ENCODE data around the gene C19orf33. TPM values are rescaled to one million over a fixed set of nuclear protein-coding genes. Genes with fewer than 3 reads are reported as not detected.

C19orf33 gene
- total and polyA plus RNA-seq, 12 donors = 0.88 to 46.2 (median 3.2) TPM; not detected in 3

GRCh38 chr19:38263689-38264485, 40.2 kb upstream of the C19orf33 start:
- Histone ChIP-seq H3K27ac (peak overlapping the region in 4 of 5 donors; percentile 23 to 93 (median 72)), H3K27me3 (no peaks in the 10 kb centered on the region), H3K36me3 (replicated peaks in 1 of 2) (no peaks in the 10 kb centered on the region), H3K4me3 (peak overlapping the region in 2 of 4 donors; percentile 41 to 72), H3K4me1 (replicated peaks in 1 of 2) (peaks cover 11 to 27% of the 10 kb centered on the region in 2 donors), H3K9me3 (replicated peaks in 1 of 3) (no peaks in the 10 kb centered on the region)
- intact Hi-C loops (cut with DNase I) = no loop called here
- TF ChIP-seq, protein P1, sequence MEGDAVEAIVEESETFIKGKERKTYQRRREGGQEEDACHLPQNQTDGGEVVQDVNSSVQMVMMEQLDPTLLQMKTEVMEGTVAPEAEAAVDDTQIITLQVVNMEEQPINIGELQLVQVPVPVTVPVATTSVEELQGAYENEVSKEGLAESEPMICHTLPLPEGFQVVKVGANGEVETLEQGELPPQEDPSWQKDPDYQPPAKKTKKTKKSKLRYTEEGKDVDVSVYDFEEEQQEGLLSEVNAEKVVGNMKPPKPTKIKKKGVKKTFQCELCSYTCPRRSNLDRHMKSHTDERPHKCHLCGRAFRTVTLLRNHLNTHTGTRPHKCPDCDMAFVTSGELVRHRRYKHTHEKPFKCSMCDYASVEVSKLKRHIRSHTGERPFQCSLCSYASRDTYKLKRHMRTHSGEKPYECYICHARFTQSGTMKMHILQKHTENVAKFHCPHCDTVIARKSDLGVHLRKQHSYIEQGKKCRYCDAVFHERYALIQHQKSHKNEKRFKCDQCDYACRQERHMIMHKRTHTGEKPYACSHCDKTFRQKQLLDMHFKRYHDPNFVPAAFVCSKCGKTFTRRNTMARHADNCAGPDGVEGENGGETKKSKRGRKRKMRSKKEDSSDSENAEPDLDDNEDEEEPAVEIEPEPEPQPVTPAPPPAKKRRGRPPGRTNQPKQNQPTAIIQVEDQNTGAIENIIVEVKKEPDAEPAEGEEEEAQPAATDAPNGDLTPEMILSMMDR (IDR thresholded peaks at IDR 0.05) = no peak
- TF ChIP-seq POLR2A (IDR thresholded peaks at IDR 0.05) = no peak
- peak; percentile 51 to 78 (median 74) for DNase-seq
- 7 to 37% (median 21%) methylated on average over 6 to 34 of the region's 34 CpGs for whole genome bisulfite sequencing, 4 donors

DNA sequence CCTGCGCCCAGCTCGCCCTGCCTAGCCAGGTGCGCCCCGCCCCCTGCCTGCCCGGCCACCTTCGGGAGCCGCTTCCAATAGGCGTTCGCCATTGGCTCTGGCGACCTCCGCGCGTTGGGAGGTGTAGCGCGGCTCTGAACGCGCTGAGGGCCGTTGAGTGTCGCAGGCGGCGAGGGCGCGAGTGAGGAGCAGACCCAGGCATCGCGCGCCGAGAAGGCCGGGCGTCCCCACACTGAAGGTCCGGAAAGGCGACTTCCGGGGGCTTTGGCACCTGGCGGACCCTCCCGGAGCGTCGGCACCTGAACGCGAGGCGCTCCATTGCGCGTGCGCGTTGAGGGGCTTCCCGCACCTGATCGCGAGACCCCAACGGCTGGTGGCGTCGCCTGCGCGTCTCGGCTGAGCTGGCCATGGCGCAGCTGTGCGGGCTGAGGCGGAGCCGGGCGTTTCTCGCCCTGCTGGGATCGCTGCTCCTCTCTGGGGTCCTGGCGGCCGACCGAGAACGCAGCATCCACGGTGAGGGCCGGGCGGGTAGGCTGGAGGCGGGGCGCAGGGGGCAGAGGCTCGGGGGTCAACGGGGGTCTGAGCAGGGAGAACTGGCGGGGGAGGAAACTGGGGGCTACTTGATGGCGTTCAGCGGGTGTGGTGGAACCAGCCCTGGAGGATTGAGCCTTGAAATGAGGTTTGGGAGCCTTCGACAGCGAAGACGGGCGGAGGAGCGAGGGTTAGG, 39.4 kb upstream of the C19orf33 start, which contains the start of gene SPINT2:
Gene SPINT2 (plus strand): TSS at position 88 of the 727 bp plus-strand sequence. CDS start 320 bp downstream, at position 408.
- Histone ChIP-seq H3K9me3 (replicated peaks in 1 of 3) (no peaks in the 10 kb centered on the region), H3K4me3 (peak within 1 kb of the TSS in 2 of 4 donors; percentile 41 to 72), H3K4me1 (replicated peaks in 1 of 2) (peaks cover 11 to 27% of the 10 kb centered on the region in 2 donors), H3K27me3 (no peaks in the 10 kb centered on the region), H3K36me3 (replicated peaks in 1 of 2) (no peaks in the 10 kb centered on the region), H3K27ac (peak within 1 kb of the TSS in 4 of 5 donors; percentile 23 to 93 (median 72))
- TF ChIP-seq, protein P1 (IDR thresholded peaks at IDR 0.05) = no peak
- peak in 1 of 2 donors; percentile 6 for TF ChIP-seq POLR2A (IDR thresholded peaks at IDR 0.05)
- peak in 2 of 7 donors; percentile 44 to 49 for DNase-seq
- 10 to 65% (median 37%) methylated on average over 8 to 78 of the region's 78 CpGs for WGBS, 4 donors
- intact Hi-C loops (cut with DNase I) = no loop called here

DNA sequence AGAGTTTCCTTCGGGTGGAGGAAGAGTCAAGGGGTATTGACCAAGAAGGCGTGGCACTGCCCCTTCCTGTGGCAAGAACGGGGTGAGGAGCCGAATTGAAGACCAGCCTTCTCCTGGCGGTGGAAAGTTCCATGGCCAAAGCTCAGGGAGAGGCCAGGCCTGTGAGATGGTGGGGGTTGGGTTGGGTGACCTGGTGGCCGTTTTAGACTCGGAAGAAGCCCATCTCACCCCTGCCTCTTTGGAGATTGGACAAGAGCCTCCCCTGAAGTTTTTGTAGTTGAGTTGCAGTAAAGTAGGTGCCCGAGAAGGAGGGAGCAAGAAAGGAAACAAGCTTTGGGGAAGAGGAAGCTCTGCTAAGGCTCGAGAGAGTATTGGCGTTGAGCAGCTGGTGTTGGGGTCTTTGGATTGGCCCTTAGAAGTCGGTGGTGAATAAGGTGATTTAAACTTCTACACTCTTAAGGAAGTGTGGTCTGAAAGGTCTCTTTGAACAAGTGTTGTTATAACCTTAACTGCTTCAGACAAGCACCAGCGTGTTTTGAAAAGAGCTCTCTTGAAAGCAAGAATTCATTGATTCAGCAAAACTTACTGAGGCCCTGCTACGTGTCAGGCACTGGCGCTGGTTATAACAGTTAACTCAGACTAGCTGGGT, 38.7 kb upstream of the C19orf33 start:
- no peaks in the 10 kb centered on the region for H3K36me3 ChIP-seq (replicated peaks in 1 of 2)
- no peaks in the 10 kb centered on the region for H3K9me3 ChIP-seq (replicated peaks in 1 of 3)
- TF ChIP-seq POLR2A (IDR thresholded peaks at IDR 0.05) = no peak
- TF ChIP-seq, protein P1 (IDR thresholded peaks at IDR 0.05) = no peak
- peak overlapping the region in 2 of 4 donors; percentile 41 to 72 for H3K4me3 ChIP-seq
- DNase-seq = no peak
- intact Hi-C loops (cut with DNase I) = no loop called here
- peaks cover 11 to 32% of the 10 kb centered on the region in 2 donors for H3K4me1 ChIP-seq (replicated peaks in 1 of 2)
- H3K27me3 ChIP-seq = no peaks in the 10 kb centered on the region
- WGBS, 4 donors = 58 to 68% (median 65%) methylated on average over 14 of the region's 14 CpGs
- peak overlapping the region in 4 of 5 donors; percentile 23 to 93 (median 72) for H3K27ac ChIP-seq

Data from adrenal gland (tissue), 12 donors.